HG03045 (cell line): Measurements from ENCODE around the gene SPINK2.

Experiments used
- ATAC-seq: cut with Tn5 transposase; IDR thresholded peaks from one replicate; pipeline ENCODE4 v1.9.1; 2021; ENCODE audit warnings: mild to moderate bottlenecking, moderate library complexity; ENCODE audit not compliant: unreplicated experiment

SPINK2 gene, protein sequence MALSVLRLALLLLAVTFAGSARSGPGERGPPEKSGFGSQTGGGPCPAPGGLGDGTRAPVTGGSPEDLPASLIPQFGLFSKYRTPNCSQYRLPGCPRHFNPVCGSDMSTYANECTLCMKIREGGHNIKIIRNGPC

GRCh38 chr4:56821381-56822243, at the start of gene SPINK2:
Gene SPINK2, minus strand, starts transcription at chr4:56821701. Its CDS starts 39 bp downstream, at chr4:56821662.
- peak; percentile 72 for ATAC-seq

- ATAC-seq, result no peak
These were observed 49.4 kb upstream of the SPINK2 start for GRCh38 chr4:56870946-56871345.

GRCh38 chr4:56863441-56864139, 42.1 kb upstream of the SPINK2 start:
- ATAC-seq, result peak; percentile 54

DNA sequence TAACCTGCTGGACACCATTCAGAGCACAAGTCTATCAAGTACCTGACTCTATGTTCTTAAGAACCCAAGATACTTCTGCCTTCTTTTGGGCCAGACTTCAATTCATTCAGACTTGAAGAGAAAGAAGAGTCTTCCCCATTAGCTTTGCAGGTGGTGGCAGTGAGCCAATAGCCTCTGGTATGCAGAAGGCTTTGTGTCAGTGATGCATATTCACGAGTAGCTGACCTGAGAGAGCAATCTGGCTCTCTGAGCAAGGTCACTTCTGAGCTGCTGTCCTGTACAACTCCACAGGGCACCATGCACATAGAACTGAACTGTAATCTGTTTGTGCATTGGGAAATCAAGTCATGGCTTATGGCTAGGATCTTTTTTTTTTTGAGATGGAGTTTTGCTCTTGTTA, 39.9 kb upstream of the SPINK2 start:
- no peak for ATAC-seq

- ATAC-seq, result no peak
These were observed 39.3 kb upstream of the SPINK2 start for GRCh38 chr4:56860781-56861180.

- no peak for ATAC-seq
These were observed 38.3 kb upstream of the SPINK2 start for GRCh38 chr4:56859841-56860240.

- ATAC-seq, result no peak
These were observed 36.3 kb upstream of the SPINK2 start for GRCh38 chr4:56857601-56858309.

- no peak for ATAC-seq
These were observed 35.2 kb upstream of the SPINK2 start for GRCh38 chr4:56856656-56857055.

GRCh38 chr4:56850910-56851309, 29.4 kb upstream of the SPINK2 start:
- ATAC-seq, result no peak

DNA sequence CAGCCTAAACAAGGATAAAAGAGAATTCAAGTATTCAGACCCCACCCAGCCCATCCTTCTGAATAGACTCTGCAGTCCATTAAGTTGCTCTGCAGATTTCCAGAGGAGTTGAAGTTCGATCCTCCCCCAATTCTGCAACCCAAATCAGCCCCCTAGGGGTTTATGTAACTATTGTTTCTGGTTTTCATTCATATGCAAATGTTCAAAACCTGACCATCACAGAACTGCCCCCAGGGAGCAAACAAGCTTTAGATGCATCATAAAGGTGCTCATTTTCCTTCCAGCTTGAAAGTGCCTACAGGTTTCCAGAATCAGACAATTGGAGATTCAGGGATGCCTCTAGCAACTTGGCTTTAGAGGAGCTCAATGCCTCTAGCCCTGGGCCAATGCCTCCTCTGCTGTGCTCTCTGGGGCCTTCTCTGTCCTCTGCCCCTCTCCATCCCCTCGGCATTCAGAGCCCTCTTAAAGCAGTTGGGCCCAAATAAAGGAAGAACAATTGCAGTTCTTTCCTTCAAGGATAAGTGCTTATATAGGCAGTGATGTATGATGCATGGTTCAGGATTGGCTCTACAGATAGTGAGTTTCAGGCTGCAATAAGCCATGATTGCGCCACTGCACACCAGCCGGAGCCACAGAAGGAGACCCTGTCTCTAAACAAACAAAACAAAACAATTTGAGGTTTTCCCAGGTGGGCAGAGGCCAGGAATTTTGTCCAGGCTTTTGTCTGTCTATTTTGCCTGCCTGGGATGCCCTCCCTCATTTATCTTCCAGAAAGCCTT, 23.5 kb upstream of the SPINK2 start:
- ATAC-seq, result no peak

DNA sequence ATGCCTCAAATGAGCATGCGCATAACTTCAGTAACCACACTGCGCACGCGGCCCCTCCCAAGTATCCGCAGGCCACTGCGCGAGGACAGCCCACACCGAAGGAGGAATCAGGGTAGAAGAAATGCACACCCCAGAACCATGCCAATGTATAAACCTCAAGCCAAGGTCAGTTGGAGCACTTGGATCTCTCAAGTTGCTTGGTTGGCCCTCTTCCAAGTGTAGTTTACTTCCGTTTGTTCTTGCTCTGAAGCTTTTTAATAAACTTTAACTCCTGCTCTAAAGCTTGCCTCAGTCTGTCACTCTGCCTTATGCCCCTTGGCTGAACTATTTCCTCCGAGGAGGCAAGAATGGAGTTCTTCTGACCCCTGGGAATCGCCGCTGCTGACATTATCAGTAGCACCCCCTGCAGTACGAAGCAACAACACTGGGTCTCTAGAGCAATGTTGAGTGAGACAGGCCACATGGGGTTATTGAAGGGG, 22.0 kb upstream of the SPINK2 start:
- ATAC-seq, result no peak

GRCh38 chr4:56840559-56840958, 19.1 kb upstream of the SPINK2 start:
- ATAC-seq, result no peak

- no peak for ATAC-seq
These were observed 7.5 kb upstream of the SPINK2 start for GRCh38 chr4:56828784-56829535.

GRCh38 chr4:56823933-56824600, 2.6 kb upstream of the SPINK2 start:
- no peak for ATAC-seq

- ATAC-seq, result no peak
These were observed 2.7 kb downstream of the SPINK2 start for GRCh38 chr4:56818797-56819196.

DNA sequence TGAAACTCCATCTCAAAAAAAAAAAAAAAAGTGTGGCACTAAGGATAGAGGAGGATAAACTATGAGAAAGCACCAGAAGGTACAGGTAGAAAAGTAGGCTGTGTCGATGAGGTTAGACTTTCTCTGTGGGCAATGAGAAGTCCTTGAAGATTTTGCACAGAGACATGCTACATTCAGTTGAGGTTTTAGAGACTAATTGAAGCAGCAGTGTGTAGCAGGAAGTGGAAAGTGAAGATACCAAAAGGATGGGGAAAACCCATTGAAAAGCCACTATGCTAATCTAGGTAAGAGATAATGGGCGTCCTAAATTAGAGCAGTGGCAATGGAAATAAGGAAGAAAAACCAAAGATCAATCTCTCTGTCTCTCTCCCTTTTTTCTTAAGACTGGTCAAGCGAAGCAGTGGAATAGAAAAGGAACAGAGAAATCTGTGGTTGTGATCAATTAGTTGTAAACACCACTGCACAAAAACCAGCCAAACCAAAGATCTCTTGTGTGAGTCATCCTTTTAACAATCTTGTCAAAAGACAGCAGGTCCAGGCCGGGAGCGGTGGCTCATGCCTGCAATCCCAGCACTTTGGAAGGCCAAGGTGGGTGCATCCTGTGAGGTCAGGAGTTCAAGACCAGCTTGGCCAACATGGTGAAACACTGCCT, 3.5 kb downstream of the SPINK2 start:
- peak; percentile 68 for ATAC-seq

- no peak for ATAC-seq
These were observed 14.8 kb downstream of the SPINK2 start for GRCh38 chr4:56806666-56807065.

DNA sequence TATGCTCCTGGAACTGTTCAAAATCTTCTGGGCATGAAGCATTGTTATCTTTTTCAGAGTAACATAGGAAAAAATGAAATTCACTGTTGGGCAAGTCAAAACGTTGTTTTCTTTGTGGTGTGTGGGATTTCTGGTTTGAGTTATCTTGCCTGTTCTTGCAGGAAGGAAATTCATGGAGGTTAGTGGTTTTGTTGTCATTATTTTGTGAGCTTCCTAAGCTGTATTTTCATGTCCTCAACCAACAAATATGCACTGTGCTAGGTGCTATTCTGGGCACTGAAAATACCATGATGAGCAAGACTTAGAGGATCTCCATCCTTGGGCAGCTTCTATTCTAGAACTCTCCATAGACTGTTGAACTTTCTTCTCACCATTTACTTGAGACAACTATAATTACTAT, 16.9 kb downstream of the SPINK2 start:
- no peak for ATAC-seq

DNA sequence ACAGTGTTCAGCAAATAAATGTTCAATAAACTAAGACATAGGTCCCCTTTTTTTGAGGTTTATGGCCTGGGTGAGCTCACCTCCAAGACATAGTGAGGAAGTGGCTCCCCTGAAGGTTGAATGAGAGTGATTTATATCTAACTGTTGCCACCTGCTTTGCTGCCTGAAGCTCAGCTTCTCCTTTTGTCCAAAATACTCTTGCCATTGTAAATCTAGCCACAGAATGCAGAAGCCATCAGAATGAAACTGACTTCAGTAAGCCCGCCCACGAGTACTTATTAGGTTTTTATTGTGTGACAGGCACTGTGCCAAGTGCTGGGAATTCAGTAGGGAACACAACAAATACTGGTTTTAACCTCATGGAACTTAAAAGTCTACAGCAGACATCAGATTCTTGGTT, 18.0 kb downstream of the SPINK2 start:
- ATAC-seq, result no peak
